Measurements from ENCODE around the gene BMAL2.

DNA sequence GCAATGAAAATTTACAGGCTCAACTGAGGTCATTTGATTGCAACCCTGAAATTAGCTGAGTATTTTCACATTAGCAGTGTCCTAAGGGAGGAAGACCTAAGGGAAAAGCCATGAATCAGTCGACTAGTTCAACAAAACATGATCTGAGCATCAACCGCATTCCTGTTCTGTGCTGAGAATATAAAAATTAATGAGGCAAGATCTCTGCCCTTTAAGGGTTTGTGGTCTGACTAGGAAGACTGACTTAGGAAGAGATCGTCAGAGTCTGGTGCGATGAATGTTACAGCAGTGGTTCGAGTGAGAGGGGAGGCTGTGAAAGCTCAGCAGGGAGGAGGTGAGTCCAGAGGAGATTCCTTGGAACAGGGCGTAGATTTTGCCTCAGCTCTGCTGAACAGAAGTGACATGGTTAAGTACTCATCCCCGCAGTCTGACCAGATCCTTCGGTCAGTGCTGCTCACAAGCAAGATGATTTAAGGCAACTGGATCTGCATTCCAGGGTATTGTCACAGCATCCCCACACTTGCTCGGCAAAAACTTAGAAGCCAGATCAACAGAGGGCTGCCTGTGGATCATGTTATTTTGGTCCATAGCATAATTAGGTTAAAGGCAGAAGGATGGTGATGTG lies 49.6 kb downstream of the BMAL2 start:
- no peak for TF ChIP-seq SIN3A (IDR thresholded peaks at IDR 0.05; ENCODE audit: borderline replicate concordance, insufficient read depth, low read depth, low read length)
- TF ChIP-seq, protein P1, sequence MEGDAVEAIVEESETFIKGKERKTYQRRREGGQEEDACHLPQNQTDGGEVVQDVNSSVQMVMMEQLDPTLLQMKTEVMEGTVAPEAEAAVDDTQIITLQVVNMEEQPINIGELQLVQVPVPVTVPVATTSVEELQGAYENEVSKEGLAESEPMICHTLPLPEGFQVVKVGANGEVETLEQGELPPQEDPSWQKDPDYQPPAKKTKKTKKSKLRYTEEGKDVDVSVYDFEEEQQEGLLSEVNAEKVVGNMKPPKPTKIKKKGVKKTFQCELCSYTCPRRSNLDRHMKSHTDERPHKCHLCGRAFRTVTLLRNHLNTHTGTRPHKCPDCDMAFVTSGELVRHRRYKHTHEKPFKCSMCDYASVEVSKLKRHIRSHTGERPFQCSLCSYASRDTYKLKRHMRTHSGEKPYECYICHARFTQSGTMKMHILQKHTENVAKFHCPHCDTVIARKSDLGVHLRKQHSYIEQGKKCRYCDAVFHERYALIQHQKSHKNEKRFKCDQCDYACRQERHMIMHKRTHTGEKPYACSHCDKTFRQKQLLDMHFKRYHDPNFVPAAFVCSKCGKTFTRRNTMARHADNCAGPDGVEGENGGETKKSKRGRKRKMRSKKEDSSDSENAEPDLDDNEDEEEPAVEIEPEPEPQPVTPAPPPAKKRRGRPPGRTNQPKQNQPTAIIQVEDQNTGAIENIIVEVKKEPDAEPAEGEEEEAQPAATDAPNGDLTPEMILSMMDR (IDR thresholded peaks at IDR 0.05): no peak
